ENCODE data around the gene METTL5.
A peak's percentile ranks its signal among the peaks of the same experiment; 100 is the strongest.

The METTL5 gene

DNA sequence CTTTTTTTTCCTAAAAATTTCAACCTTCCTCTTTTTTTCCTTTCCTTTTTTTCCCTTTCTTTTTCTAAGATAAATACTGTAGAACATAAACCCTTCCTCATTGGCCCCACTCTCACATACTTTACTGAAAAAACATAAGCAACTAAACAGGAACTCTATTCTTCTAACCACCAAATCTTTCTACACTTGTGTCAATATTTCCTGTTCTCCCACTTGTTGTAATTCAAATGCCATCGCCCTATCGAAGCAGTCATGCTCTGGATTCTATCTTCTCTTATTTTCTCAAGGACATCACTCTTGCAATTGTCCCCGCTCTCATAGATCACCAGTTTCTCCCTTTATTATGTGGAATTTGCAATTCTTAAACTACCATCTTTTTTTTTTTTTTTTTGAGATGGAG, 46.3 kb downstream of the METTL5 start:
- DNase-seq, result no peak

DNA sequence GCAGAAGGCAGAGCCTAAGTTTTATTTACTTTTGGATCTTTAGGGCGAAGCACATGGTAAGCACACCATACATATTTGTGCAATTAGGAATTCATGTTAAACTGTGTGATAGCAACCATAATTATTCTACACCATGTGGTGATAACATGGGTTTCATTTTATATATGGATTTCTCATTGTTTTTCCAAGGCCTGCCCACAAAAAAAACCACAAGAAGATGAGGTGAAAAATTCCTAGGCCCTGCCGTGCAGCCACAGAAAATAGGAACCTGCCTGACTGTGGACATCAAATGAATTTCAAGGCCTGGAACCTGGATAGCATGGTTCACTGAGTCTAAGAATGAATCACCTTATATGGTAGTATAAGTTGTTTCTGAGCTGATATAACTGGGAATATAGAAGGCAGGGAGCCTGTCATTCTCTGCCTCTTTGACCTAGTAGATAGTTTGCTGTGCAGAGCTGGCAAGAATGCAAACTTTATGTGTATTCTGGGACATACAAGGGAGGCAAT, 48.4 kb downstream of the METTL5 start:
- peak; percentile 62 for DNase-seq

DNA sequence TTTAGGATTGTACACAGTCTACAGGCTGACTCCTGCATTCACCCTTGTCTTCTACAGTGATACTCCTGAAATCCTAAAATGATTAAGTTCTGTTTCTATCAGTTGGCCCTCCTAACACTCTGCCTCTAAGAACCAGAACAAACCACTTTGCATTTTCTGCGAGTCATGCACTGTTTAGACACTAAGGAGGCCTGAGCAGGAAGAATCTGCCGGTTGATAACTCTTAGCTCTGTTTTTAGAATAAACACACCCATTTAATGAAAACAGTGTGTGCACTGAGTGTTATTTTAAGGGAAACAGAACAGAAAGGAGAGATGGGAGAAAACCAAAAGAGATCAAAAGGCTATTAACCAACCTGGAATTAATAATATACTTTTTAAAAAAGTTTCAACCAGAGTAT, 48.9 kb downstream of the METTL5 start:
- peak; percentile 43 for DNase-seq

DNA sequence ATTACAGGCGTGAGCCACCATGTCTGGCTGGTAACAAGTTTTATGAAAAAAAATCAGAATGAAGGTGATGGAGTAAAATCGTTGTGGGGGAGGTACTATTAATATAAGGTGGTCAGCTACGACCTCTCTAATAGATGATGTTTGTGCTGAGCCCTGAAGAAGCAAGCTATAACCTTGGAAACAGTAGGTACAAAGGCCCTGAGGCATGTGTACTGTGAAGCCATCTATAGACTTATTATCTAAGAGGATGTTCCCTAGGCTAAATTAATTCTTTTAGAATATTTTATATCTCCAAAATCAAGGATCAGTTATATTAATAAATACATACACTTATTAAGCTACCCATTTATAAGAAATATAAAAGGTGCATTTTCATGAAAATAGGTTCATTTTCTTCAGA, 49.4 kb downstream of the METTL5 start:
- no peak for DNase-seq

DNA sequence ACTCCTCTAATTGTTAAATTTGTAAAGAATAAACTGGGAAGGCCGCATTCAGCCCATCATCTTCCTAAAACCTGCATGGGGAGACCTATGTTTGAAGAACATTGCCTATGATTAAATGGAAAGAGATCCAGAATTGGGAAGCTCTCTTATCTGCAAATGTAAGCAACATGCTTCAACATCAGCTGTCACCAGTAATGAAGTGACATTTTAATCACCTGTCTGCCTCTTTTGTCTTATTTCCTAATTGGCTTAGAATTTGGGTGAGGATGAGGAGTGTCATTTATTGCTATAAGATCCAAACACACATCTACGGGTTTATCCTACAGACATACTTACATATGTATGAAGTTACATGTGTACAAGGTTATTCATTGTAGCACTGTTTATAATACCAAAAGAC, 52.1 kb downstream of the METTL5 start:
- DNase-seq, result no peak

DNA sequence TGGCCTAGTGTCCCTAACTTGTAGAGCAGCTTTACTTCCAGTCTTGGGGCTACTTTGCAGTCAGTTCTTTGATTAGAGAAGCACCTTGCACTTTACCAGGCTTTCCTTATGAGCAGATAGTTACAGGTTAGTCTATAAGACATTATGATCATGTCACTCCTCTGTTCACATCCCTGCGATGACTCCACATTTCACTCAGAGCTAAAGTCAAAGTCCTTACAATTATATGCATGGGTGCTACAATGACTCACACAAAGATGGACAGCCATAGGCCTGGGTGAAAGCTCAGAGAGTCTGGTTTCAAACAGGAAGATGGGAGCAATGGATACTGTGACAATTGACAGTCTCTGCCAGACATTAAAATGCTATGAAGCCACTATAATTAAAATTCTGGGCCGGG, 53.1 kb downstream of the METTL5 start:
- DNase-seq, result no peak

DNA sequence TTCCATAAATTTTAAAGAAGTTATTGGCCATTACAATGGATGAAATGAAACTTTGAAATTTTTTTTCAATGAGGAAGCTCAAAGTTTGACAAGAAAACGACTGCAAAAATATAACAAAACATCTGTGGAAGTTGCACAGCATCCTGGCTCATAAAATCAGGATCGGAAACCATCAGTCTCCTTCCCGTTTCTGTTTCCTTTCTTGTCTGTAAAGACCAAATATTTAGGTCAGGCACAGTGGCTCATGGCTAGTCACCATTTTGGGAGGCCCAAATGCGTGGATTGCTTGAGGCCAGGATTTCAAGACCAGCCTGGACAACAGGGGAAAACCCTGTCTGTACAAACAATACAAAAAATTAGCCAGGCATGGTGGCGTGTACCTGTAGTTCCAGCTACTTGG, 53.7 kb downstream of the METTL5 start:
- DNase-seq, result no peak

DNA sequence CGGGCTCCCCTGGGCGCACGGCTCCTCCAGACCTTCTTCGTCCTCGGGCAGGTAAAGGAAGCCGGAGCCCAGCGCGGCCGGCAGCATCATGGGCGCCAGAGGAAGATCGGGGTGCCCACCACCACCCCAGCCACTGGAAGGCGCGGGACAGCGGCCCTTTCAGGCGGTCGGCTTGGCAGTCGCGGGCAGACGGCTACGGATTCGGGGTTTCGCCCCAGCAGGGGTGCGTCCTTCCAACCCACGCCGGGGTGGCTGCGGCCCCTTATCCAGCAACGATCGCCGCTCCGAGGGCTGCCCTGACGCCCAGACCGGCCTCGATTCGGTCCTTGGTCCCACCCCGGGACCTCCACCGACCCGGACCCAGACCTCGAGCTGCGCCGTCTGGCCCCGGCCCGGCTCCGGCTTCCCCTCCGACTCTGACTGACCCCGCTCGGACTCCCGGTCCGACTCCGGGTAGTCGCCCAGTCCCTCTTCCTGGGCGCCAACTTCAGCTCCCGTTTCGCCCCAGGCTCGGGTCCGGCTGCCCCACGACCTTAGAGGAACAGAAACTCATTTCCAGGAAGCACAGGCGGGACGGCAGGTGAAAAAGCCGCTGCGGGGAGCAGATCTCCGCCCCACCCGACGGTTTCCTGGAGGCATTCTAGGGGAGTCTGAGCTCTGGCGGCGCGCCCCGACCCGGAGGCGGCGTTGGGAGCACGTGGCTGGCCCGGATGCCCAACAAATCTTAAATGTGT, 56.3 kb downstream of the METTL5 start:
- no peak for DNase-seq

DNA sequence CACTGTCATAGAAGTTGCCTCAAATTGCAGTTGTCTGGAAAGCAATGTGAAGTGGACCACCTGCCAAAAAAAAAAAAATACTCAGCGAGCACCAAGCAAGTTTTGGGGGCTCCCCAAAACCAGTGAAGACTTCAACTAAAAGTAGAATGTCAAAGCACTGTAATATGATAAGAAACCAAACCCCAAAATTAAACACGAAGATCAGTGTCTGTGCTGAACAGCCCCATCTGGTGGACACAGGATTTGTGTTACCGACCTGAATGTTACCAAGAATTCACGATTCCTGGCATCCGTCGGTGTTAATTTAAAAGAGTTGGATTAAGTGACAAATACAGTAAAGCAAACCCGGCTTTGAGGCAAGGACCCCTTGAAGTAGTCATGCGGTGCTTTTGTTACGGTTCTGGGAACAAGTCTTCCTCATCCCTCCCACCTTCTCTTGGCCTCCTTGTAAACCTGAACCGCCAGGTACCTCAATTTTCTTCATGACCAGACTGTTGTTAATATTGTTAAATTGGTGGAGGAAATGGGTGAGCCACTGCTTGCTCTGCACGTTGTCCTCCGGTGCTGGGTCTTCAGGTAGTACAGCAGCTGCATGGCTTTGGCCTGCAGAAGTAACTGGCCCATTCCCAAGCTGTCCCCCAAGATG, 57.3 kb downstream of the METTL5 start:
- DNase-seq, result peak; percentile 48

DNA sequence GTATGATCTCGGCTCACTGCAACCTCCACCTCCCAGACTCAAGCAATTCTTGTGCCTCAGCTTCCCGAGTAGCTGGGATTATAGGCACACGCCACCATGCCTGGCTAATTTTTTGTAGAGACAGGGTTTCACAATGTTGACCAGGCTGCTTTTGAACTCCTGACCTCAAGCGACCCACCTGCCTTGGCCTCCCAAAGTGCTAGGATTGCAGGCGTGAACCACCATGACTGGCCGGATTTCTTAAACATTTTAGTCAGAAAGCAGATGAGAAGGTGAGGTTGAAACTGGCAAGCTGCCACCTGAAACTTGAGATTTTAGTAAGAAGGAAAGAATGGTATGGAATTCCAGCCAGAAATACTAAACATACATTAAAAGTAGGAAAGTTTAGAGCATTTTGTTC, 59.2 kb downstream of the METTL5 start:
- peak; percentile 68 for DNase-seq

DNA sequence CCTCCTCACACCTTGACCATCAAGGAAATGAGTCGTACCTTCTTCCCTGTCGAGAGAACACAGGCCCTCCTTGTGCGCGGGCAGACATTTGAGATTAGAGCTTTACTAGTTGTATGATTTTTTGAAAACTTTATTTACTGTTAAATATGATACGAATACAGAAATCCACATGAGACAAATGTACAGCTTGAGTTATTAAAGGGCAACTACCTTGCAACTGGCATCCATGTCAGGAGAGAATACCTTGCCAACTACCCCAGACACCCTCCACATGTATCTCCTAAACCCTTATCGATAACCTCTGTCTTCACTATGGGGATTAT, 62.8 kb downstream of the METTL5 start:
- no peak for DNase-seq

All from fibroblast of skin of right biceps (primary cell).